ENCODE results near the gene TMEM250. TPM values are rescaled to one million over a fixed set of nuclear protein-coding genes. Genes with fewer than 3 reads are reported as not detected.
A peak's percentile ranks its signal among the peaks of the same experiment; 100 is the strongest.

Gene TMEM250
- total RNA-seq, 1 donor from 2014 or later, result 37.5 TPM

GRCh38 chr9:136098844-136099243 is 19.8 kb downstream of the TMEM250 start:
- DNase-seq (ENCODE audit: low read depth), result no peak
- no peak overlapping the region for H3K4me3 ChIP-seq (ENCODE audit: low read depth, low read length)
- TF ChIP-seq, protein P1, sequence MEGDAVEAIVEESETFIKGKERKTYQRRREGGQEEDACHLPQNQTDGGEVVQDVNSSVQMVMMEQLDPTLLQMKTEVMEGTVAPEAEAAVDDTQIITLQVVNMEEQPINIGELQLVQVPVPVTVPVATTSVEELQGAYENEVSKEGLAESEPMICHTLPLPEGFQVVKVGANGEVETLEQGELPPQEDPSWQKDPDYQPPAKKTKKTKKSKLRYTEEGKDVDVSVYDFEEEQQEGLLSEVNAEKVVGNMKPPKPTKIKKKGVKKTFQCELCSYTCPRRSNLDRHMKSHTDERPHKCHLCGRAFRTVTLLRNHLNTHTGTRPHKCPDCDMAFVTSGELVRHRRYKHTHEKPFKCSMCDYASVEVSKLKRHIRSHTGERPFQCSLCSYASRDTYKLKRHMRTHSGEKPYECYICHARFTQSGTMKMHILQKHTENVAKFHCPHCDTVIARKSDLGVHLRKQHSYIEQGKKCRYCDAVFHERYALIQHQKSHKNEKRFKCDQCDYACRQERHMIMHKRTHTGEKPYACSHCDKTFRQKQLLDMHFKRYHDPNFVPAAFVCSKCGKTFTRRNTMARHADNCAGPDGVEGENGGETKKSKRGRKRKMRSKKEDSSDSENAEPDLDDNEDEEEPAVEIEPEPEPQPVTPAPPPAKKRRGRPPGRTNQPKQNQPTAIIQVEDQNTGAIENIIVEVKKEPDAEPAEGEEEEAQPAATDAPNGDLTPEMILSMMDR (conservative IDR thresholded peaks at IDR 0.05; ENCODE audit: low read depth, low read length), result no peak

DNA sequence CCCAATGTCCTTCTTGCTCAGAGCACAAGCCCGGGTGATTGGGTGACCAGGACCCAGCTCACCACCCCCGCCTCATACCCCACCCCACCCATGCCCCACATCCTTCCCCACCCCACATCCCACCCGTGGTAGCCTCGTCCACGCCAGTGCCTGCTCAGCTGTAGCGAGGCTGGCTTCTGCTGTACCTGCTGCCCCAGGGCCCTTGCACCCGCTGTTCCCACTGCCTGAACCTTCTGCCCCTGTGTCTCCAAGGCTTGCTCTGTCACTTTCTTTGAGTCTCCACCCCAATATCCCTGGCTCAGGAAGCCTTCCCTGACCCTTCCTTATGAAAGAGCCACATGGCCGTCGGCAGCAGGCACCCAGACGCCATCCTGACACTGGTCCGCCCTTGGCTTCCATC is 20.5 kb downstream of the TMEM250 start:
- no peak overlapping the region for H3K4me3 ChIP-seq (ENCODE audit: low read depth, low read length)
- DNase-seq (ENCODE audit: low read depth), result no peak
- TF ChIP-seq, protein P1 (conservative IDR thresholded peaks at IDR 0.05; ENCODE audit: low read depth, low read length), result no peak

DNA sequence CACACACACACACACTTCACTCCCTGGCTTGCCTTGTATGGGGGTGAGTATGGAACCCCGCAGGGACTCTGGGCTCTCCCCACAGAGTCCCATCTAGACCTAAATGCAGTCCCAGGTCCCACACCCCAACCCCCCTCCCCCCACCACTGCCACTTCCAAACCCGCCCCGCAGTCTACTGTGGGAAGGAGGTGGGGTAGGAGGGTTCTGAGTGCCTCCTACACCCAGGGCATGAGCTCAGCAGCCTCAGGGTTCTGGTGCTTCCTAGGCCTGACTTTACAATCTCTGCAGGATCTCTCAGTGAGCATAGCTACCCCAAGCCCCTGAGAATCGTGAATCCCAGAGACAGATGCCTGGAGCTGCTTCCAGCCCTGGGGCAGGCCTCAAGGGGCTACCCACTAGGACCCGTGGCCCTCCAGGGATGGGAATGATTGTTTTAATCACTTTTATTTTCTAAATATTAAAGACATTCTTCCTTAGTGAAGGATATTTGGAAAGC is 22.1 kb downstream of the TMEM250 start:
- no peak overlapping the region for H3K4me3 ChIP-seq (ENCODE audit: low read depth, low read length)
- DNase-seq (ENCODE audit: low read depth), result no peak
- TF ChIP-seq, protein P1 (conservative IDR thresholded peaks at IDR 0.05; ENCODE audit: low read depth, low read length), result no peak

- H3K4me3 ChIP-seq (ENCODE audit: low read depth, low read length), result peak within 1 kb of the TSS; percentile 85
- TF ChIP-seq, protein P1 (conservative IDR thresholded peaks at IDR 0.05; ENCODE audit: low read depth, low read length), result no peak
- no peak for DNase-seq (ENCODE audit: low read depth)
These were observed 23.3 kb downstream of the TMEM250 start, which contains the start of gene NACC2 for GRCh38 chr9:136095070-136096058. NACC2 (minus strand) TSS chr9:136095289; CDS start chr9:136050521, 44,768 bp downstream.

DNA sequence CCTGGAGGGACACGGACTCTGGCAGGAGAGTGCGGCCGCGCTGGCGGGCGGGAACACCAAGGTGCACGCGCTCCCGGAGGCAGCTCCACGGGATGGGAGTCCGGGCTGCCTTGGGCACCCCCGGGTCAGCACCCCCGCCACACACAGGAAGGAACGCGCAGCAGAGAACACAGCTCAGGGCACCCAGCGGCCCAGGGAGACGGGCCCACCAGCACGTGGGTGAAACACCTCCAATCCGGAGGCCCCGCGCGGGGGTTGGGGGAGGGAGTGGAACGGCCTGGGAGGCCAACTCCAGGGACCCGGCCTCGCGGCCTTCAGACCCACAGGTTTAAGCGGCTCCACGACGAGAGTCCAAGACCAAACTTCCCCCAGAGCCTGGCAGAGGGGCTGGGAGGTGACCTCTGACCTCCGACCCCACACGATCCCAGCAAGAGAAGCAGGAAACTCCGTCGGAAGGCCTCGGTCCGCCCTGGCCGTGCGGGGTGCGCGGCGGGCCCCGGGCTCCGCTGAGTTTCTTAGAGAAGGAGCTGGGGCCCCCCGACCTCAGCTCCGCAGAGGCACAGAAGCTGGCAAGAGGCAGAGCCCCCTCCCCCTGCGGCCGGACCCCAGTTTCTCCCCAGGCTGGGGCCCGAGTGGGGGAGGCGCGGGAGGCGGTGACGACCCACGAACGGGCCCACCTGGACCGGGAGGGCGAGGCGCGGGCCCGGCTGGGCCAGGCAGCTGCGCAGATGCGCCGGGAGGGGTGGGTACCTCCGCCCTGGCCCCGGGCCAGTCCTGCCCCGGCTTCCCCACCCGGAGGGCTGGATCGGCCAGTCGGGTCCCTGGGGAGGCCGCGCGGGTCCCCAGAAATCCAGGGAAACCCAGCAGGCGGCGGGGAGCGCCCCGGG is 24.4 kb downstream of the TMEM250 start:
- TF ChIP-seq, protein P1 (conservative IDR thresholded peaks at IDR 0.05; ENCODE audit: low read depth, low read length), result peak; percentile 9
- no peak for DNase-seq (ENCODE audit: low read depth)
- H3K4me3 ChIP-seq (ENCODE audit: low read depth, low read length), result peak overlapping the region; percentile 85

- peak overlapping the region; percentile 85 for H3K4me3 ChIP-seq (ENCODE audit: low read depth, low read length)
- TF ChIP-seq, protein P1 (conservative IDR thresholded peaks at IDR 0.05; ENCODE audit: low read depth, low read length), result no peak
- no peak for DNase-seq (ENCODE audit: low read depth)
These were observed 25.2 kb downstream of the TMEM250 start for GRCh38 chr9:136093346-136093986.

Measured in epithelial cell of proximal tubule (primary cell).